Activated T-helper 17 cell treated with anti-CD3 and anti-CD28 coated beads, Interleukin-2, amount 50 U/mL, for 72 hours (primary cell): ENCODE measurements around the gene AARS2. TPM values are rescaled to one million over a fixed set of nuclear protein-coding genes. Genes with fewer than 3 reads are reported as not detected.
"Not testable (repeated sequence)": the region's sequence is repeated elsewhere in the genome, so short reads cannot be mapped to it uniquely, and the experiment has no call there.

Experiments
- ATAC-seq: fragments of 150-1000 bp; cut with Tn5 transposase; replicated peaks from 2 replicates; pipeline ENCODE4 v1.10.0; 2021; ENCODE audit warnings: mild to moderate bottlenecking, moderate library complexity
- H3K27ac Mint-ChIP-seq: one replicate; pipeline ENCODE4 v1.8.0; 2022; ENCODE audit warnings: mixed read lengths
- H3K27me3 Mint-ChIP-seq: one replicate; pipeline ENCODE4 v1.8.0; 2022; ENCODE audit warnings: mixed read lengths
- H3K36me3 Mint-ChIP-seq: one replicate; pipeline ENCODE4 v1.8.0; 2022; ENCODE audit warnings: low read depth, mild to moderate bottlenecking, mixed read lengths
- H3K4me1 Mint-ChIP-seq: one replicate; pipeline ENCODE4 v1.8.0; 2022; ENCODE audit warnings: mixed read lengths
- H3K4me3 Mint-ChIP-seq: one replicate; pipeline ENCODE4 v1.8.0; 2022; ENCODE audit warnings: mild to moderate bottlenecking, mixed read lengths
- H3K9me3 Mint-ChIP-seq: one replicate; pipeline ENCODE4 v1.8.0; 2022; ENCODE audit warnings: mixed read lengths
- total RNA-seq, 2 donors: library from RNA; stranded (reverse); gene quantifications; one replicate each; pipeline ENCODE4 v1.2.3, GENCODE V29; 2022

Gene AARS2
- total RNA-seq, 2 donors from 2014 or later, result 10.2 to 13.8 TPM

GRCh38 chr6:44315951-44316350, 2.8 kb upstream of the AARS2 start:
- no peak overlapping the region for H3K27ac Mint-ChIP-seq

DNA sequence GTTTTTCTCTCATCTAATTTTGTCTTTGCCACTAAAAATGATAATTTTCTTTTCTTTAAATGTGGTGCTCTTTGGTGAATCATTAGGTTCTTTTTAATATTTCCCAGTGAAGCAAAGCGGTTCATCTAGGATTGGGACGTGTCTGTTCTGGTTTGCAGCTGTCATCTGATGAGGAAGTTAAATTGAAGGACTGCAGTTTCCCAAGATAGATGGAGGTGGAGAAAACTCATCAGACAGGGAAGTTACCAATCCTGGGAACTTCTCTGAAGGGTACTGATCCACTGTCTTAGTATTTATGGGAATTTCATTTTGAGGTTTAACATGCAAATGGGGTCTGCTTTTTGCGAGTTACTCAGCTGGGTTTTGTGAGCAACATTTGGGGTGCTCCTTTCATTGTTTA, 2.4 kb upstream of the AARS2 start:
- H3K4me3 Mint-ChIP-seq, result no peak overlapping the region
- H3K9me3 Mint-ChIP-seq, result no peaks in the 10 kb centered on the region
- no peak overlapping the region for H3K27ac Mint-ChIP-seq
- H3K27me3 Mint-ChIP-seq, result peaks cover 24% of the 10 kb centered on the region
- H3K36me3 Mint-ChIP-seq, result peaks cover 19% of the 10 kb centered on the region
- ATAC-seq, result no peak
- H3K4me1 Mint-ChIP-seq, result peaks cover 15% of the 10 kb centered on the region

More at GRCh38 chr6:44315951-44316350, 2.8 kb upstream of the AARS2 start:
- peaks cover 15% of the 10 kb centered on the region for H3K4me1 Mint-ChIP-seq
- H3K9me3 Mint-ChIP-seq, result no peaks in the 10 kb centered on the region
- H3K36me3 Mint-ChIP-seq, result peaks cover 14% of the 10 kb centered on the region
- H3K27me3 Mint-ChIP-seq, result peaks cover 28% of the 10 kb centered on the region
- no peak for ATAC-seq
- no peak overlapping the region for H3K4me3 Mint-ChIP-seq

DNA sequence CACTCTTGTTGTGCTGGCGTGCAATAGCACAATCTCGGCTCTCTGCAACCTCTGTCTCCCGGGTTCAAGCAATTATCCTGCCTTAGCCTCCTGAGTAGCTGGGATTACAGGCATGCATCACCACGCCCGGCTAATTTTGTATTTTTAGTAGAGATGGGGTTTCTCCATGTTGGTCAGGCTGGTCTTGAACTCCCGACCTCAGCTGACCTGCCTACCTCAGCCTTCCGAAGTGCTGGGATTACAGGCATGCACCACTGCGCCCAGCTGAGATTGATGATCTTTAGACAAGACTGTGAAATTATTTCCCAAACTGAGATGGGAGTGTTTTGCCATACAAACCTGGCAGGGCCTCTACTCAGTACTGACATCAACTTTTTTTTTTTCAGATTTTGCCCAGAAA, 1.5 kb upstream of the AARS2 start:
- H3K4me1 Mint-ChIP-seq, result peaks cover 15% of the 10 kb centered on the region
- not testable (repeated sequence) for H3K9me3 Mint-ChIP-seq, ATAC-seq, H3K4me3 Mint-ChIP-seq, H3K27ac Mint-ChIP-seq
- H3K36me3 Mint-ChIP-seq, result peaks cover 27% of the 10 kb centered on the region
- H3K27me3 Mint-ChIP-seq, result peaks cover 15% of the 10 kb centered on the region

GRCh38 chr6:44311767-44312166, 1.4 kb downstream of the AARS2 start:
- no peaks in the 10 kb centered on the region for H3K27me3 Mint-ChIP-seq
- peaks cover 15% of the 10 kb centered on the region for H3K4me1 Mint-ChIP-seq
- no peaks in the 10 kb centered on the region for H3K9me3 Mint-ChIP-seq
- H3K27ac Mint-ChIP-seq, result peak overlapping the region; percentile 96
- peaks cover 46% of the 10 kb centered on the region for H3K36me3 Mint-ChIP-seq
- H3K4me3 Mint-ChIP-seq, result peak overlapping the region; percentile 99
- ATAC-seq, result no peak

DNA sequence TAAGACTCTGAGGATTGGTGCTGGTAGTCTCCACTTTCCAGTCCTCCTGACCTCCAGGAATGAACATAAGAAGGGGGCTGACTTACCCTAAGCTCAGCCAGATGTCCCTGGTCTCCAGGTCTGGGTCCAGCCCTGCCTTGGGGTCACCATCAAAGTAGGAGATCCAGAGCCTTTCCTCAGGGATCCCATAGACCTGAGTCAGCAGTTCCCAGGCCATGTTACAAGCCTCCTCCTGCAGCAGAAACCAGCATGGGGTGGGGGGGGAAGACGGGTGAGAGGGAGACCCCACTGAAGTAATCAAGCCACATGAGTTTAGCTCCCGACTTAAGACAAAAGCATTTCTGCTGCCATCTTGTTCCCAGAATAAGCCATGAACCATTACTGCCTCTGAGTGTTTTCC, 1.8 kb downstream of the AARS2 start:
- ATAC-seq, result no peak
- Mint-ChIP-seq H3K27ac (peak overlapping the region; percentile 96), H3K36me3 (peaks cover 46% of the 10 kb centered on the region), H3K4me1 (peaks cover 15% of the 10 kb centered on the region), H3K4me3 (peak overlapping the region; percentile 99), H3K9me3 (no peaks in the 10 kb centered on the region), H3K27me3 (no peaks in the 10 kb centered on the region)

GRCh38 chr6:44310241-44310640, 2.9 kb downstream of the AARS2 start:
- H3K9me3 Mint-ChIP-seq, result no peaks in the 10 kb centered on the region
- H3K4me1 Mint-ChIP-seq, result peaks cover 15% of the 10 kb centered on the region
- H3K27ac Mint-ChIP-seq, result no peak overlapping the region
- ATAC-seq, result no peak
- no peaks in the 10 kb centered on the region for H3K27me3 Mint-ChIP-seq
- H3K4me3 Mint-ChIP-seq, result no peak overlapping the region
- H3K36me3 Mint-ChIP-seq, result peaks cover 55% of the 10 kb centered on the region

DNA sequence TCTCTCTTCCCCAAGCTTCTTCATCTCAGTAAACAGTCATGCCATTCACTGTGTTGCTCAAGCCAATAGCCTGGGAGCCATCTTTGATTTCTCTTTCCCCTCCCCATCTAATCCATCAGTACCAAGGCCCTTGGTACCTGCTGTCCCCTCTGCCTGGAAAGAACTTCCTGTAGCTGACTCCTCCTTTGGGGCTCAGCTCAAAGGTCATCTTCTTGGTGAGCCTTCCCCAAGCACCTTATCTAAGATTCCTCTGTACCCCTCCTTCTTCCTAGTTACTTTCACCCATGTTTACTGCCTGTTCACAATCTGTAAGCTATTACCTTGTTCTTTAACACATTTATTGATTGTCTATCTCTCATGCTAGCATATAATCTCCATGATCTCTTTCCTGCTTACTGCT, 3.5 kb downstream of the AARS2 start:
- H3K27me3 Mint-ChIP-seq, result no peaks in the 10 kb centered on the region
- no peak for ATAC-seq
- H3K4me1 Mint-ChIP-seq, result peaks cover 15% of the 10 kb centered on the region
- no peak overlapping the region for H3K4me3 Mint-ChIP-seq
- peak overlapping the region; percentile 11 for H3K27ac Mint-ChIP-seq
- no peaks in the 10 kb centered on the region for H3K9me3 Mint-ChIP-seq
- peaks cover 61% of the 10 kb centered on the region for H3K36me3 Mint-ChIP-seq

DNA sequence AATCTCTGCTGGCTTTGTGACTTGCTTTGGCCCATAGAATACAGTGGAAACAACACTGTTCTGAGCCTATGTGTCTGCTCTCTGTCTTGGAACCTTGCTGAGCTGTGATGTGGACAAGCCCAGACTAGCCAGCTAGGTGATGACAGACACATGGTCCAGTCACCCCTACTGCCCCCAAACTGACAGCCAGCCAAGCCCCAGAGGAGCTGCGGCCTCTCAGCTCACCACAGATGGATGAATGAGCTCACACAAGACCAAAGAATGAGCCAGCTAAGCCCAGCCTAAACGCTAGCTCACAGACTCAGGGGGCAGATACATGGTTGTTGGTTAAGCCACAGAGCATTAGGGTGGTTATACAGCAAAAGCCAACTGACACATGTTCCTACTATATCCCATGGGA, 4.1 kb downstream of the AARS2 start:
- Mint-ChIP-seq H3K4me1 (peaks cover 15% of the 10 kb centered on the region), H3K27me3 (no peaks in the 10 kb centered on the region), H3K36me3 (peaks cover 65% of the 10 kb centered on the region), H3K4me3 (no peak overlapping the region), H3K27ac (peak overlapping the region; percentile 11), H3K9me3 (no peaks in the 10 kb centered on the region)
- no peak for ATAC-seq

GRCh38 chr6:44307217-44307616, 5.9 kb downstream of the AARS2 start:
- H3K4me1 Mint-ChIP-seq, result peaks cover 8% of the 10 kb centered on the region
- H3K9me3 Mint-ChIP-seq, result no peaks in the 10 kb centered on the region
- no peak overlapping the region for H3K27ac Mint-ChIP-seq
- H3K4me3 Mint-ChIP-seq, result no peak overlapping the region
- no peaks in the 10 kb centered on the region for H3K27me3 Mint-ChIP-seq
- ATAC-seq, result no peak
- peaks cover 77% of the 10 kb centered on the region for H3K36me3 Mint-ChIP-seq

- Mint-ChIP-seq H3K4me1 (peaks cover 3% of the 10 kb centered on the region), H3K9me3 (no peaks in the 10 kb centered on the region), H3K27ac (no peak overlapping the region), H3K36me3 (peaks cover 80% of the 10 kb centered on the region), H3K4me3 (no peak overlapping the region), H3K27me3 (no peaks in the 10 kb centered on the region)
- ATAC-seq, result no peak
Measured at GRCh38 chr6:44306710-44307109, 6.4 kb downstream of the AARS2 start.

DNA sequence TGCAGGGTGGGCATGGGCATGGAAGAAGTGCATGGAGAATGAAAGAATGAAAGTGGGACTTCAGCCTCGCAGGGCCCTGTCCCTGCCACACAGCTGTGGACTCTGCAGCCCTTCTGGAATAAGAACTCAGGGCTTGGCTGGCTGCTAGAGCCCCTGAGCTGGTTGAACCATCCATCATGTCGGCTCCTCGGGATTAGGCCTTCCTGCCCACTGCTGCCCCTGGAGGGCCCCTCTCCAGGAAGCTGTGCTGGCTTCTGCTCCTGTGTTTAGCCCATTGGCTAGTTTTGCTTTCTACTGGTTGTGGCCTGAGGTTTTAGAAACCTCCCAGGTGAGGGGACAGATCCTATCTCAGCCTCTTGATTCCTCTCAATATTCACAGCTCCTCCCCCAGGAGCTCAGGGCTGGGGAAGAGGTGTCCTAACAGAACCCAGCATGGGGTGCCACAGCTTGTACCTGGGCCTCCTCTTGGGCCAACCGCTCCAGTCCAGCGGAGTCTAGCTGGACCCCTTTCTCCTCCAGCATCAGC, 7.9 kb downstream of the AARS2 start:
- H3K4me3 Mint-ChIP-seq, result no peak overlapping the region
- no peaks in the 10 kb centered on the region for H3K9me3 Mint-ChIP-seq
- H3K27ac Mint-ChIP-seq, result peak overlapping the region; percentile 41
- peaks cover 78% of the 10 kb centered on the region for H3K36me3 Mint-ChIP-seq
- no peak for ATAC-seq
- H3K27me3 Mint-ChIP-seq, result no peaks in the 10 kb centered on the region
- H3K4me1 Mint-ChIP-seq, result no peaks in the 10 kb centered on the region

DNA sequence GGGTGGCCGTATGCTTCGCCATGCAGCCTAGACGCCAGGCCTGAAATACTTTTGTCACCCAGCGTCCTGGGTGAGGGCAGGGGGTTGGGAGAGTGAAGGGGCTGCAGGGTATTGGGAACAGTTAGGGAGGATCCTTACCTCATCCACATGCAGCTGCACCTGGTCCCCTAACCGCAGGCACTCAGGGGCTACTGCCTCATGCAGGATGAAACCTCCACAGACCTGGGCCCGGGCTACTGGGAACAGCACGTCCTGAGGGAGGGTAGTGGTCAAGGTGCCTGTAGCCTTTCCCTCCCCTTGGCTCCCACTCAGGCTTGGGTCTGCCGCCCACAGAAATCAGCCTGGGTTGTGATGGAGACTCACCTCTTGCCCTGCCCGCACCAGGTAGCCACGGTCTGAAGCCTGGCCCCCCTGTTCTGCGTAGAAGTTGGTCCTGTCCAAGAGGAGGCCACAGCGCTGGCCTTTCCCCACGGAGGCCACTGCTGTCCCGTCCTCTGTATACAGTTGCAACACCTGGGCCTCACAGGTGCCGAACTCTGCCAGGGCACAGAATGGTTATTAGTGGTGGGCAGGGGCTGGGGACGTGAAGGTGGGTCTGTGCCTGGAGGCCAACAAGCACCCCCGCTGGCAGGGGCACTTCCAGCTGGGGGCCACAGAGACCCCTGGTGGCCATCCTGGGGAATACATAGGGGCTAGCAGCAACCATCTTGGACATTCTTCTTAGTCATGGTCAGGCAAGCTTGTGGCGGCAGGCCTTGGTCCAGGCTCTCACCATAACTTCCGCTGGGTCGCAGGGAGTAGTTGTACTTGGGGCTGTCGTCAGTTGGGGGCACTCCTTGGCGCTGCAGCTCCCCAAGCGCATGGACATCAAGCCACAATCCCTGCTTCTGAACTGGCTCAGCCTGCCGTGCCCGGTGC, 8.6 kb downstream of the AARS2 start:
- H3K27ac Mint-ChIP-seq, result no peak overlapping the region
- H3K27me3 Mint-ChIP-seq, result no peaks in the 10 kb centered on the region
- no peaks in the 10 kb centered on the region for H3K4me1 Mint-ChIP-seq
- ATAC-seq, result peak; percentile 54
- H3K9me3 Mint-ChIP-seq, result no peaks in the 10 kb centered on the region
- peaks cover 75% of the 10 kb centered on the region for H3K36me3 Mint-ChIP-seq
- H3K4me3 Mint-ChIP-seq, result no peak overlapping the region

DNA sequence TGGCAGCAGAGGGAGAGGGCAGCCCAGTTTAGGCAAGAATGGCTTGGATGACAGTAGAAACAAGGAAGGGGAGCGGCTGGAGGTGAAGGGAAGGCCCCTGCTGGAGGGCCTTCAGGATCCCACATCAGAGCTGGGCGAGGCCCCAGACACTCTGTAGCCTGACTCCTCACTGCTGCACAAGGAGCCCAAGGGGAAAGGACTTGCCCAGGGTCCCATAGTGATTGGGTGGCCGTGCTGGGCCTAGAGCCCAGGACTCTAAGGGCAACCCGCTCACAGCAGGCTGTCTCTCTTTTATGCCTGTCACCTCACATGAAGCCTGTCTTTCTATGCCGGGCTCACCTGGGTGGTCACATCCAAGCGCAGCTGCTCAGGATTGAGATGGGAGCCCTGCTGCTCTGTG, 9.3 kb downstream of the AARS2 start:
- Mint-ChIP-seq H3K9me3 (no peaks in the 10 kb centered on the region), H3K4me3 (no peak overlapping the region), H3K27me3 (peaks cover 3% of the 10 kb centered on the region), H3K36me3 (peaks cover 68% of the 10 kb centered on the region), H3K4me1 (no peaks in the 10 kb centered on the region), H3K27ac (no peak overlapping the region)
- ATAC-seq, result no peak

GRCh38 chr6:44302856-44303255, 10.3 kb downstream of the AARS2 start:
- H3K4me1 Mint-ChIP-seq, result no peaks in the 10 kb centered on the region
- H3K36me3 Mint-ChIP-seq, result peaks cover 59% of the 10 kb centered on the region
- no peak for ATAC-seq
- no peak overlapping the region for H3K27ac Mint-ChIP-seq
- H3K27me3 Mint-ChIP-seq, result peaks cover 6% of the 10 kb centered on the region
- no peak overlapping the region for H3K4me3 Mint-ChIP-seq
- no peaks in the 10 kb centered on the region for H3K9me3 Mint-ChIP-seq
